ENCODE measurements around the gene PLEKHA7. TPM values are rescaled to one million over a fixed set of nuclear protein-coding genes. Genes with fewer than 3 reads are reported as not detected.

PLEKHA7 gene
- total RNA-seq, 4 donors from 2014 or later = 14.7 to 33.5 (median 16.7) TPM

DNA sequence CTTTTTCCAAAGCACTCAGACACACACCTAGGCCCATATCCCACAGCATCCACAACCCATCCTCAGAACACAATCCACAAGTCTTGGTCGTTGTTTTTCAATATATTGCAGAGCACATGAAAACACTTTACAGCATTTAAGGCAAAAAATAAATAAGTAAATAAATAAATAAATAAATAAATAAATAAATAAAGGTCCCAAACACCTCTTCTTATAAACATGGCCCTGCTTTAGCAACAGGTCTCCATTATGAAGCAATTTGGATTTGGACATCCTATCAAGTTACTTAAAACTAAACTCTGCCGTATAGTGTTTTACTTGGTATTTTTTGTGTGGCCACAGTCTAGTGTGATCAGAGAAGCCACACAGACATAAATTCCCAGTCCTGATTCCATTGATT, 10.7 kb upstream of the PLEKHA7 start:
- TF ChIP-seq, protein P1, sequence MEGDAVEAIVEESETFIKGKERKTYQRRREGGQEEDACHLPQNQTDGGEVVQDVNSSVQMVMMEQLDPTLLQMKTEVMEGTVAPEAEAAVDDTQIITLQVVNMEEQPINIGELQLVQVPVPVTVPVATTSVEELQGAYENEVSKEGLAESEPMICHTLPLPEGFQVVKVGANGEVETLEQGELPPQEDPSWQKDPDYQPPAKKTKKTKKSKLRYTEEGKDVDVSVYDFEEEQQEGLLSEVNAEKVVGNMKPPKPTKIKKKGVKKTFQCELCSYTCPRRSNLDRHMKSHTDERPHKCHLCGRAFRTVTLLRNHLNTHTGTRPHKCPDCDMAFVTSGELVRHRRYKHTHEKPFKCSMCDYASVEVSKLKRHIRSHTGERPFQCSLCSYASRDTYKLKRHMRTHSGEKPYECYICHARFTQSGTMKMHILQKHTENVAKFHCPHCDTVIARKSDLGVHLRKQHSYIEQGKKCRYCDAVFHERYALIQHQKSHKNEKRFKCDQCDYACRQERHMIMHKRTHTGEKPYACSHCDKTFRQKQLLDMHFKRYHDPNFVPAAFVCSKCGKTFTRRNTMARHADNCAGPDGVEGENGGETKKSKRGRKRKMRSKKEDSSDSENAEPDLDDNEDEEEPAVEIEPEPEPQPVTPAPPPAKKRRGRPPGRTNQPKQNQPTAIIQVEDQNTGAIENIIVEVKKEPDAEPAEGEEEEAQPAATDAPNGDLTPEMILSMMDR (IDR thresholded peaks at IDR 0.05; ENCODE audit: low read depth) = no peak

DNA sequence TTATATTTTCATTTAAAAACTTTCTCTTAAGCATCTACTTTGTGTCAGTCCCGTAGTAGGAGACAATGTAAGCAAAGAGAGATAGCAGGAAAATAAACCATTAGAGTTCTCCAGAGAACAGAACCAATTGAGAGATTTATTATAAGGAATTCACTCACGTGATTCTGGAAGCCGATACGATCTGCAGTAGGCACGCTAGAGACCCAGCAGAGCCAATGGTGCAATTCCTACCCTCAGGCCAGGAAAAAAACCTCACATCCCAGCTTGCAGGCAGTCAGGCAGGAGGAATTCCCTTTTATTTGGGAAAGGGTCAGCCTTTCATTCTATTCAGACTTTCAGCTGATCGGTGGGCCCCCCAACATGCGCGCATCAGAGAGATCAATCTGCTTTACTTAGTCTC, 7.3 kb upstream of the PLEKHA7 start:
- TF ChIP-seq, protein P1 (IDR thresholded peaks at IDR 0.05; ENCODE audit: low read depth) = no peak

- TF ChIP-seq, protein P1 (IDR thresholded peaks at IDR 0.05; ENCODE audit: low read depth) = no peak
Measured at GRCh38 chr11:17020831-17021230, 6.6 kb upstream of the PLEKHA7 start.

DNA sequence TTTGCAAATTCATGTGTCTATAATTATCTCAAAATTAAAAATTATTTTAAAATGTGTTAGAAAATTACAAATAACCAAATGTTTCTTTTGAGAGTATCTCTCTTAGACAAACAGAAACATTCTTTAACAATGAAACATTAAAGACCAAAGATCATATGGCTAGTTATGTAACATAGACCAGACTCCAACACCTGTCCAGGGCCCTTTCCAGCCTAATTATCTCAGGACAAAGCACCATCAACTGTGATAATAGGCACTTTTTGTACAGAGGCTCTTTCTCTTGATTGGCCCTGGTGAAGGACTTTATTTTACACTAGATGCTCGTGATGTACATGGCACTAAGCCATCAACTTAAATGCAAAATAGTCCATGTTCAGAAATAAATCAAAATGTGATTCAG, 5.0 kb upstream of the PLEKHA7 start:
- TF ChIP-seq, protein P1 (IDR thresholded peaks at IDR 0.05; ENCODE audit: low read depth) = no peak

- TF ChIP-seq, protein P1 (IDR thresholded peaks at IDR 0.05; ENCODE audit: low read depth) = no peak
Measured at GRCh38 chr11:17015627-17016126, 1.5 kb upstream of the PLEKHA7 start.

DNA sequence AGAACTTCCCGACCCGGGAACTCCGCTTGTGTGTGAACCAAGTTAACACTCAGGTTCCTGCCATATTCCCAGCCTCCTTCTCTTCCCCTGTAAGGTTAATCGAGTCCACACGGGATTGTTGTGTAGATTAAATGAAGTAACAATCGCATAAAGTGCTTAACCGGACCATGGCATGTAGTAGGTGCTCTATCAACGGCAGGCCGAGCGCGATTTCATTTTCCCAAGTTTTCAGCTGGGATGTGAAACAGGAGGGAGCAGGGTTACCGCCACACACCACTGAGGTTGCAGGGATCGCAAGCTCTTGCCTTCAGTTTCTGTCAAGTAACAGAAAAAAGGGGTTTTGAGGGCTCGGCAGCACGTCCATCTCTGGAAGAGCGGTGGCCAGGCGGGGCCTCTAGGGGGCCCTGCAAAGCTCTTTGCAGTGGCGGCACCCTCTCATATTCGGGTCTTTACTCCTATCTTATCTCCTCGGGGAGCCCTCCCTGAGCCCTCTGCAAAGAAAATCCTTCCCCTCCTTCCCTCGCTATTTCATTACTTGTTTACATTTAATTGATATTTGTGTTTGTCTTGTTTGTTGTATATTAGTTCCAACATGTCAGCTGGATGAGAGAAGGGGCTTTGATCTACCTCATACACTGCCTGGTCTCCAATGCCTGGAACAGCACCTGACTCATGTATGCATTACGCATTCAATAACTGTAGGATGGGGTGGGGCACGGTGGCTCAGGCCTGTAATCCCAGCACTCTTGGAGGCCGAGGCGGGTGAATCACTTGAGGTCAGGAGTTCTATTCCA, 816 bp upstream of the PLEKHA7 start:
- TF ChIP-seq, protein P1 (IDR thresholded peaks at IDR 0.05; ENCODE audit: low read depth) = no peak

GRCh38 chr11:17013548-17014320, 480 bp downstream of the PLEKHA7 start:
- TF ChIP-seq, protein P1 (IDR thresholded peaks at IDR 0.05; ENCODE audit: low read depth) = no peak

Data from subcutaneous adipose tissue (tissue), 4 donors.